HG03565 (cell line): ENCODE data around the gene TGFA.

Experiments used
- ATAC-seq: cut with Tn5 transposase; IDR thresholded peaks from one replicate; pipeline ENCODE4 v1.9.1; 2021; ENCODE audit warnings: mild to moderate bottlenecking, moderate library complexity; ENCODE audit not compliant: unreplicated experiment

Gene TGFA

DNA sequence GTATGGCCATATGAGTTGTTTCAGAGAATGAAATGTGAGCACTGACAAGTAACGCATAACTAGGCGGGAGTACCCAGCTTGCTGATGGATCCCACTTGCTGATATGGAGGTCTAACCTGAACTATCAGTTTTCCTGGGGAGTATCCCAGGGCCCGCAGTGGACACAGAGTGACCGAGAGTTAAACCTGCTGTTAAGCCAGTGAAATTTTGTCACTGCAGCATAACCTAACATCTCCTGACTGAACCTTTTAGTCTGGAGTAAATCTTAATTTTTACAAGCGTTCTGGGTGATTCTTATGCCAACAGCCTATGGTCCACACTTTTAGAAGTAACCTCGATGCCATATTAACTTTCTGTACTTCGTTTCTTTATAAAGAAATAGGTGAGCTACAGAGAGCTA is 54.4 kb downstream of the TGFA start:
- no peak for ATAC-seq

DNA sequence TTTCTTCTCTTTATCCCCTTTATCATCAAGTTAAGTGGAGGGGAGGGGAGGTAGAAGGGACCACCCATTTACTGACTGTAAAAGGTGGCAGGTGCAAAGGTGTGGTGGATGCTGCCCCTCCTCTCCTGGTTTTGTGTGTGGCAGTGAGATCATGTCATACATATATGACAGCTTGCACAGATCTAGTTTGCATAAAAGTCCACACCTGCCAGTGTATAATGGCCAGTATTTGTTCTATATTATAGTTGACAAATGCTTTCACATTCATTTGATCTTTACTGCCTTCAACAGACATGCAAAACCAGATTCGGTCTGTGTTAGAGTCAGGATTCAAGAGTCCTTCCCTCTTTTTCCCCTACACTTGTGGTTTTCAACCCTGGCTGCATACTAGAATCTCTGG is 55.1 kb downstream of the TGFA start:
- no peak for ATAC-seq

DNA sequence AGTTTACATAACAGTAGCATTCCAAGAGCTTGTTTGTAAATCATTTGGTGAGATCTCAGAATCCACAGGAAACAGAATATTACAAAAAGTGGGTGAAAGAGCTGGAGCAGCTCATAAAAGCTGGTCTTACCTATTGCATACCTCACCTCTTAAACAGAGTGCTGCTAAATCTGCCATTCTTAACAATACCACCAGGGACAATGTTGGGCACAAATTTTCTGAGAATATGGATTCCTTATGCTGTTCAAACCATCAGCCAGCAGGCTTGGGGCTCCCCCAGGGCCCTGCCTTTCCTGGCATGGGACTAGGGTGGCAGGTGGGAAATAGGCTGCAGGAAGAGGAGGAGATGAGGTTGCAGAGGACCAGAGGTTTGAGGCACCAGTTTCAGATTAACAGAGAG is 55.6 kb downstream of the TGFA start:
- no peak for ATAC-seq

GRCh38 chr2:70496819-70497218 is 56.8 kb downstream of the TGFA start:
- no peak for ATAC-seq

DNA sequence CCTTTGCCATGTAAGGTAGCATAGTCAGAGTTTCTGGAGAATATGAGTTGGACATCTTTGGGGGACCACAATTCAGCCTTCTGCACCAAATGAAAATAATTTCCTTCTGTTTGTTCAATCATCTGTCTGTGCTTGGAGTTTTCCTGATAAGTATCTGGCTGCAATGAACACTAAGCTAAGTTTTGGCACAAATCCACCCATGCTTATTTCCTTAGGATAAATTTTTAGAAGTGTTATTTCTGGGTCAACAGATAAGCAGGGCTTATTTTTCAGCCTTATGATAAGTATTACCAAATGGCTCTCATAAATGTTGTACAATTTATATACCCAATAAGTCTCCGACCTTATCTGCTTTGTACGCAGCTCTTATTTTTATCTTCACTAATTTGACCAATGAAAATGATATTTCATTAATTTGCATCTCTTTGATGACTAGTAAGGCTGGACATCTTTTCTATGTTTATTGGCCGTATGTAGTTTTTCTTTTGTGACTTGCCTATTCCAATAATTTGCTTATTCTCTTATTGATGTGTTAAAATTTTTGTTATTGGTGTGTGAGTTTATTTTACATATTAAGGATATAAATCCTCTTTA is 59.2 kb downstream of the TGFA start:
- ATAC-seq: no peak

DNA sequence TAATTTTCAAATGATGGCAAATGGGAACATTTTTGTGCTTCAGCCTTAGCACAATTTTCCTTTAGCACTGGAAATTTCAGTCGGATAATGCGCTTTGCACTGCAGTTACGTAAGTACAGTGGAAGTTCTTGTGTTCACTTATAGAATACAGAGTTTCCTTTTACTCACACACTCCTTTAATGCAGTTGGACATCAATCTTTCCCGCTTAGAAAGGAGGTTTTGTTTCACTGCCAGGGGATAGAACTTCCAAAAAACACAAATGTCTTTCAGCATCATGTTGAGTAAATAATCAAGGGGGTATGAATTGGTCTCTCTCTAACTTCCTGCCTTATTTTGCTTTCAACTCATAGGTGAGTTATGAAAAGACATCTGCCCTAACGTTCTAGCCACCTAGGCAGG is 63.2 kb downstream of the TGFA start:
- no peak for ATAC-seq

GRCh38 chr2:70489165-70489564 is 64.5 kb downstream of the TGFA start:
- no peak for ATAC-seq

GRCh38 chr2:70484086-70484485 is 69.5 kb downstream of the TGFA start:
- ATAC-seq: no peak

DNA sequence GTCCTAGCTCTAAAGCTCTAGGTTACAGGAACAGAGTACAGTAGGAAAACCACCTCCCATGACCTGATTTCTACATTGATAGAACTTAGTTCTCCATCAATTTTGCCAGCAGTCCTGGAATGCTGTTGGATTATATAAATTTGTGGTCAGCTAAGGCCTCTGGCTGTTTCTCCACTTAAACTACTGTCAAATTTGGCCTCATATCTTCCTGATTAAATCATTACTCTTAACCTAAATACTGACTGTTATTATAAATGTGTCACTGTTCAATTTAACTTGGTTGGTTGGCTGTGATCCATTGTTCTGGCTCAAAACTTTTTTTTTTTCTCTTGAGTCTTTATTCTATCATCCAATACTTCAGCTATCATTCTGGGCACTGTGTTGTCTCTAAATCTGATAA is 71.2 kb downstream of the TGFA start:
- ATAC-seq: no peak

DNA sequence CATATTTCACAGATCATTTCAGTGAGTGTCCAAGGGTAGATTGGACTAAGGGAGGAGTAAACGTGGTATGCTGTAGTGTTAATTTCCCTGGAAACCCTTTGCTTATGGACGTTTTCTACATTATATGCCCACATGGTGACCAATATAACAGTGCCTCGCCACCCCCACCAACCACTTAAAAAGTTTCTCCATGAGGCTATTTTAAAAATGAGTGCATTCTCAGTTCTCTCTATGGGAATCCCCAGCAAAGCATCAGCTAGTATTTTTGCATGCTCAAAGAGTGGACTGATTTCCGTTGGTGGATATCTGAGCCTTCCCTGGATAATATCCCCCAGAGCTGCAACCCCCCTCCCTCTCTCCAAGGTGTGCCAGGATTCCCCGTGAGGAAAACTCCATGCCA is 73.2 kb downstream of the TGFA start:
- ATAC-seq: no peak

DNA sequence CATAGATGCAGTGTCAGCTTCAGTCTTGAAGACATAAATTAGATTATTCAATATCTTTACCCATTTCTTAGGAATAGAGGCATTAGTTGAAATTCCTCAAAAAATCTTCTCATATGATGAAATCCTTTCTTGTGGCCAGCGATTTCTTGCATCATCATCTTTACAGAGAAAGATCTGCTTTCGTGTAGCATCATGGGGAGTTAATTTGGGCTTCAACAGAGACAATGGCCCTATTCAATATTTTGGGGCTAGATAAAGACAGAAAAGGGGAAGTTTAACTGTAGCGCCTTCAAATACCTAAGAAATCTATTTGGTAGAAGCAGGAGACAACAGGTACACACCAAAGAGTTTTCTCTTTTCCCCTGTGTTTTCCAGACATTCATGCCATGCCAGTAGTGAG is 73.8 kb downstream of the TGFA start:
- no peak for ATAC-seq

DNA sequence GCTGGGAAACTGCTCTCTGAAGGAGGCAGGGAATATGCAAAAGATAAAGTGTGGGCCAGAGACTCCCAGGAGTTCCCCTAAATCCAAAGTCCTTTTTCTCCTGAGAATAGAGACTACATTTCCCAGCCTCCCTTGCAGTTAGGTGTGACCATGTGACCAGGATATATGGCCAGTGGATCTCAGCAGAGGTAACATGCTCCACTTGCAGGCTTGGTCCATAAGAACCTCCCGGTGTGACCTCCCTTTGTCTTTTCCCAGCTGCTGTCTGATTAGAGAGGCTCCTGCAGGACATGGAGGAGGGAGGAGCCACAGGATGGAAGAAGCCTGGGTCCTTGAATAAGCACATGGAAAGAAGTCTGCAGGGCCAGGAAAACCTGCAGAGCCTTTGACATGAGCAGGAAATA is 76.2 kb downstream of the TGFA start:
- no peak for ATAC-seq

- no peak for ATAC-seq
These were observed 78.4 kb downstream of the TGFA start for GRCh38 chr2:70475266-70475665.

GRCh38 chr2:70474256-70474848 is 79.3 kb downstream of the TGFA start:
- ATAC-seq: no peak

DNA sequence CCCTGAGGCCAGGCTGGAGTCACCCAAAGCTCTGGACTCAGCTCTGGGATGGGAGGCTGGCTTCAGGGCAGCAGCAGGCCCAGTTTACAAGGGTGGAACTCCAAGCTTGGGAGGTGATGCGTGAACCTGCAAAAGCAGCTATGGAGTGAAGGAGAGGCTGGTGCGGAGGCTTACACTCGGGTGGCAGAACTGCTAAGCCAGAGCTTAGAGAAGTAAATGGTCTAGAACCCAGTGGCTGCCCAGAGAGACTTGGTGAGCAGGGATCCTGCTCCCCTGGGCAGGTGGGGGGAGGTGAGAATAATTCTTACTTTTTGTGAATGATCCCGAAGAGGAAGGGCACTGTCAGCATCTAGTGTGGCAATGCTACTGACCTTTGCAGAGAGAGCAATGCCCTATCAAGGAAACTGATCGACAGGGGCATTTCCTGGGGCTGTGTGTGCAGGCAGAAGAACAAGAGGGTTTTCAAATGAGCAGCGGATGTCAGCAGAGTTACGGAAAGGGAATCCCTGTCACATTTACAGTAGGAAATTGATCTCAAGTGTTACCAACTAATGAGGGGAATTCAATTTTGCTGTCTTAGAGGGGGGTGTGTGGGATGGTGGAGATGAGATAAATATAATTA is 80.4 kb downstream of the TGFA start:
- ATAC-seq: no peak

GRCh38 chr2:70472221-70472890 is 81.3 kb downstream of the TGFA start:
- ATAC-seq: no peak

- ATAC-seq: no peak
These were observed 82.5 kb downstream of the TGFA start for GRCh38 chr2:70471129-70471528.

GRCh38 chr2:70469961-70470360 is 83.7 kb downstream of the TGFA start:
- no peak for ATAC-seq

- no peak for ATAC-seq
These were observed 84.2 kb downstream of the TGFA start for GRCh38 chr2:70469435-70469834.

DNA sequence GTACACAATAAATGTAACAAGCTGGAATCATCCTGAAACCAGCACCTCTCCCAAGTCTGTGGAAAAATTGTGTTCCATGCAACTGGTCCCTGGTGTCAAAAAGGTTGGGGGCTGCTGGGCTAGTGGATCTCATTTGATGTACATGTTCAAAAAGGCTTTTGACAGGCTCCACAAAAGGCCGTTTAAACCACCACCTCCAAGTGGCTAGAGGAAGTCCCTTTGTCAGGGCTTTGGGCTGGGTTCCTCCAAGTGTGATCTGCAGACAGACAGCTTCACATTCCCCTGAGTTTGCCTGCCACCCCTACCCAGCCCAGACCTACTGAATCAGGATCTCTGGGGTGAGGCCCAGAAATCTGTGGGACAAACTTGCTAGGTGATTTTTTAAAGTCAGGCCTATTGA is 84.7 kb downstream of the TGFA start:
- ATAC-seq: no peak

DNA sequence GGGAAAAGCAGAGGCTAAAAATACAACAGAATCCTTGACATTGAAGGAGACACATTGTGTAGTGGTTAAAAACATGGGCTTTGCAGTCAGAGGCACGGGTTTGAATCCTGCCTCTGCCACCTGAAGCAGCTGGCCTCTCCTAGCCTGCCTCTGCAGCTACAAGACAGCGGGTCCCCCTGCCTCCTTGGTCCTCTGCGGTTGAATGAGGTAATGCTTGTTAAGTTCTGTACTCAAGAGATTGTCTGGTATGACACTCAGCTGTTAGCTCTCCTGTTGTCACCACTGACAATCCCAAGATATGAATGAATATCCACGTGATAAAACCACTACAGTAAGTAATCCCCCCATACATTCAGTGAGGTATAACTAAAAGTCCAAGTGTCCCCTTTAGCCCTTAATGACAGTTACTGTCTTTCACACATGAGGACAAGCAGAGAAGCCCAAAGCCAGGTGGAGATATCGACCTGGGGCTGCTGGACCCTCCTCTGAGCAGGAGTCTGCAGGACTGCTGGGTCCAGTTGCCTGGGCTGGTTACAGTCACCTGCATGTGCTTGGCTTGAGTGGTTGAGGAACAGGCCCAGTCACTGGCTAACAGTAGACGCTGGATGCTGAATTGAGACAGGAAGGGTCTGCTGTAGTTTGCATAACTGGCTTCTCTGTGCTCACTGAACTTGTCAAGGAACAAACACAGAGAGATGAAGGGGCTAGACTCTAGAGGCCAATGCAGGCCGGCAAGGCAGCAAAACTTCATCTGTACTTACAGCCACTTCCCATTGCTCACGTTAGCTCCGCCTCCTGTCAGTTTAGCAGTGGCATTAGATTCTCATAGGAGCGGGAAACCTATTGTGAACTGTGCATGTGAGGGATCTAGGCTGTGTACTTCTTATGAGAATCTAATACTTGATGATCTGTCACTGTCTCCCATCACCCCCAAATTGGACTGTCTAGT is 85.5 kb downstream of the TGFA start:
- ATAC-seq: no peak
